ENCODE measurements around the gene NKIRAS1.

Gene NKIRAS1

GRCh38 chr3:23867400-23867799 is 49.4 kb downstream of the NKIRAS1 start:
- H3K4me3 ChIP-seq (ENCODE audit: low read depth, low read length), result no peak overlapping the region
- DNase-seq (ENCODE audit: low read depth, low spot score), result no peak
- in situ Hi-C loops (cut with HindIII; ENCODE audit: low sequenced_read_pairs), result no loop called here
- no peak for TF ChIP-seq CTCF (IDR thresholded peaks at IDR 0.05; ENCODE audit: low read depth, low read length)

GRCh38 chr3:23865595-23866396 is 51.0 kb downstream of the NKIRAS1 start:
- H3K4me3 ChIP-seq (ENCODE audit: low read depth, low read length), result no peak overlapping the region
- TF ChIP-seq CTCF (IDR thresholded peaks at IDR 0.05; ENCODE audit: low read depth, low read length), result no peak
- peak; percentile 43 for DNase-seq (ENCODE audit: low read depth, low spot score)
- in situ Hi-C loops (cut with HindIII; ENCODE audit: low sequenced_read_pairs), result no loop called here

GRCh38 chr3:23864931-23865330 is 51.9 kb downstream of the NKIRAS1 start:
- DNase-seq (ENCODE audit: low read depth, low spot score), result no peak
- in situ Hi-C loops (cut with HindIII; ENCODE audit: low sequenced_read_pairs), result no loop called here
- TF ChIP-seq CTCF (IDR thresholded peaks at IDR 0.05; ENCODE audit: low read depth, low read length), result no peak
- H3K4me3 ChIP-seq (ENCODE audit: low read depth, low read length), result no peak overlapping the region

- no peak for TF ChIP-seq CTCF (IDR thresholded peaks at IDR 0.05; ENCODE audit: low read depth, low read length)
- in situ Hi-C loops (cut with HindIII; ENCODE audit: low sequenced_read_pairs), result no loop called here
- H3K4me3 ChIP-seq (ENCODE audit: low read depth, low read length), result no peak overlapping the region
- no peak for DNase-seq (ENCODE audit: low read depth, low spot score)
These were observed 53.7 kb downstream of the NKIRAS1 start for GRCh38 chr3:23863060-23863459.

- DNase-seq (ENCODE audit: low read depth, low spot score), result no peak
- no peak for TF ChIP-seq CTCF (IDR thresholded peaks at IDR 0.05; ENCODE audit: low read depth, low read length)
- no peak overlapping the region for H3K4me3 ChIP-seq (ENCODE audit: low read depth, low read length)
- in situ Hi-C loops (cut with HindIII; ENCODE audit: low sequenced_read_pairs), result no loop called here
These were observed 55.1 kb downstream of the NKIRAS1 start for GRCh38 chr3:23861689-23862088.

- in situ Hi-C loops (cut with HindIII; ENCODE audit: low sequenced_read_pairs), result no loop called here
- H3K4me3 ChIP-seq (ENCODE audit: low read depth, low read length), result no peak overlapping the region
- no peak for DNase-seq (ENCODE audit: low read depth, low spot score)
- TF ChIP-seq CTCF (IDR thresholded peaks at IDR 0.05; ENCODE audit: low read depth, low read length), result no peak
These were observed 56.9 kb downstream of the NKIRAS1 start for GRCh38 chr3:23859839-23860382.

Measured in astrocyte of the spinal cord (primary cell).